Stimulated activated CD8-positive, alpha-beta memory T cell treated with anti-CD3 and anti-CD28 coated beads, Interleukin-7, amount 100 ng/mL, for 1 hour (primary cell): ENCODE results near the gene FLG.
A peak's percentile ranks its signal among the peaks of the same experiment; 100 is the strongest.
"Not testable (repeated sequence)": the region's sequence is repeated elsewhere in the genome, so short reads cannot be mapped to it uniquely, and the experiment has no call there.

Experiments used
- DNase-seq, 2 donors: peaks; one replicate each; pipeline ENCODE4 v3.0.0-alpha.2; 2020; ENCODE audit warnings: low read depth in 2 of 2

Gene FLG

GRCh38 chr1:152325111-152325510 is at the start of gene FLG:
FLG (minus strand) TSS chr1:152325239; CDS start chr1:152315456, 9,783 bp downstream.
- DNase-seq = no peak

DNA sequence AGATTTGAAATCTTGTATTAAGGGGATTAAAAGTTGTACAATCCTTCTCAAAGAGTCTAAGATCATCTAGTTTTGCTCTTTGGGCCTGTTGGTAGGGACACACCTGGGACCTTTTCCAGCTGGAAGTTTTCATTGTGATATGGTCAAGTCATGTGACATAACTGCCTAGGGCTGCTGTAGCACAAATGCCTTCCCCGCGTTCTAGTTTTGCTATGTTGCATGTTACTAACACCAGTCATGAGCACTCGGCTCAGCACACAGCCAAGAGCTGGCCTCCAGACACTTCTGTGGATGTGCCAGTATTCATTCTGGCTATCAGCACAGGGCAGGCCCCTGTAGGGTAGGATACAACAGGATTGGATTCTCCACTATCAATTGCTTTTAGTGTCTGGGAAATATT is 49.4 kb upstream of the FLG start:
- no peak for DNase-seq

- DNase-seq = no peak
Measured at GRCh38 chr1:152372672-152373071, 47.6 kb upstream of the FLG start.

DNA sequence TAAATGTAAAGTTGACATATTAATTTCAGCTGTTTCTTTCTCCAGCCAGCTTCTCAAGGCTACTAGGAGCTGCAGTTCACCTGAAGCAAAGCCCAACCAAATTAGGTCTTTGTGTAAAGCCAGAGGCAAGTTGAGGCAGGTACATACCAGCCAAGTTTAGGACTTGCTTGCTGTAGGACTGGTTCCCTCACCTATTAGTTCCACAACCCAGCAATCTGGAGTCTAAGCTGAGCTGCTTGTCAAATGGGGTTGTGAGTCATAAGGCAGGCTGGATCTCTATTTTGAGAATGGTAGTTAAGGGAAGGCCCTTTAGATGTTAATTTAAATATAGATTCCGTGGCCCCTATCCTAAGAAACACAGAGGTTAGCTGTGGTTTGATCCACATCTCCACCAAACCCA is 42.4 kb upstream of the FLG start:
- no peak for DNase-seq

- DNase-seq = no peak
Measured at GRCh38 chr1:152359906-152360305, 34.9 kb upstream of the FLG start, which contains the start of gene FLG2. FLG2 (minus strand) TSS chr1:152360006; CDS start chr1:152358884, 1,122 bp downstream.

- no peak for DNase-seq
Measured at GRCh38 chr1:152356736-152357135, 31.7 kb upstream of the FLG start.

DNA sequence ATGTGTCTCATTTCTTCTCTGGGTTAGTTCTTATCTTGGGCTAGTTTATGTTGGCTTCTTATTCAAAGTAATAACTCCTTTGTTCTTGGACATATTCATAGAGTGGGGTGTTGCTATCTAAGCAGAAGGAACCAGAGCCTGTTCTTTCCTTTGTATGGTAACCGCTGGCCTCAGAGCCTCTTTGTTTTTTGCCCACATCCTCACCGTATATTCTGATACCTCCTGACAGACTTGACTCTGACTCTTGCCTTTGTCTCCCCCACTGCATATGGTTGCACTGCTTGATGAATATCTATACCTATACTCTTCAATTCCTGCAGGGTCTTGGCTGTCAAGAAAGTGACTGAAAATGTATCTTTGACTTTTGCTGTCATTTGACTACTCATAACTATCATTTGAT is 24.6 kb upstream of the FLG start:
- DNase-seq = no peak

GRCh38 chr1:152348447-152348846 is 23.4 kb upstream of the FLG start:
- DNase-seq = no peak

DNA sequence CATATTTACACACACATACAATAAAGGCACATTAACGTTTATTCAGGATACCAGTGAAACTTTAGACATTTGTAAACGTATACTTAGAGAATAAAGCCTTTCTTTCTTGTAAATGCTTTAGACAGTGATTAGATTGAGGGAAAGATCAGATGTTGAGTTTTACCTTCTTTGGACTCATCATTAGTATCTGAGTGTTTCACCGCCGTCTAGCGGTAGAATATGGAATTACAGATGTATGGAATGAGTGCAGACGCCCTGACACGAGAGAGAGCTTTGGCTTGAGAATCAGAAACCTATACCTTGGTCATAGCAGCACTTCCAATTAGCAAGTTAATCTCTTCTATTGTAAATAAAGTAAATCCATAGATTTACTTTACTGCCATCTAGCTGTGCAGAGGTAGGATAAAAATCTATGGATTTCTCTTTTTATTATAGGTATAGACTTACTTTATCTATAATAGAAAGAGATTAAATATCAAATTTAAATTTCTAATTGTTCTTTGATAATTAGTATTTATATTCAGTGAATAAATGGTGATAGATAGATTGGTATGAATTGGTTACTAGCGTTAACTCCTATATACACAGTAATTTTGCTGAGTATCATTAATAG is 22.2 kb upstream of the FLG start:
- DNase-seq = peak in 1 of 2 donors; percentile 6

DNA sequence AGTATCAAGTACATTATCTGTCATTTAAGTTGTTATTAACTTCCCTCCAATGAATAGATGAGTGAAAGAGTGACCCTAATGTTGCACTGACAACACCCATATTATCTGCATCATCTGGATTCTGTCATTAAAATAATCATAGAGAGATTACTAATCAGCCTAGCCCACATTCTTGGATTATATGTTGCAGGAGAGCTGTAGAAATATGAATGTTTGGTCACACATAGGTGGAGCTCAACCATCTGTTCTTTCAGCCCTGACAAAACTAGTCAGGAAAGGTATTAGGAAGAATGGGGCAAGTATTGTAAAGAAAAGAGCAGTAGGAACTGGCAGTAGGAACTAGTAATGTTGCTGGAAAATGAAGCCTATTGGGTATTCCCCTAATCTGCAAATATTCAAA is 19.4 kb upstream of the FLG start:
- no peak for DNase-seq

DNA sequence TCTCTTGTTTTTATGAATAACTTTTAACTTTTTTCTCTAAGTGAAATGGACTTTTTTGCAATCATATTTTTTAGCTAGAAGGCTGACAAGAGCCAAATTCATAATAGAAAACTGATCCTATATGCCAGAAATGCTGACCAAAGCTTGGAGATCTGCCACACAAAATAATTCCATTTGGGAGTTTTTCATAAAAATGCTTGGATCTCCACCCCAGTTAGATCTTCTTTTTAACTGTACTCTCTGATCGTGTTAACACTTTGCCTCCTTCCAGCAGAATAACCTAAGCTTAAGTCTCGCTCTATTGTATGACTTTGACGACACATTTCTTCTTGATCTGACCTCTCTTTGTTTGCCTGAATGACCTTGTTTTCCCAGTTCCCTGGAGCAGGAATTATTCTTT is 18.0 kb upstream of the FLG start:
- no peak for DNase-seq

- no peak for DNase-seq
Measured at GRCh38 chr1:152335399-152335798, 10.4 kb upstream of the FLG start.

GRCh38 chr1:152328801-152329391 is 3.9 kb upstream of the FLG start:
- no peak for DNase-seq

DNA sequence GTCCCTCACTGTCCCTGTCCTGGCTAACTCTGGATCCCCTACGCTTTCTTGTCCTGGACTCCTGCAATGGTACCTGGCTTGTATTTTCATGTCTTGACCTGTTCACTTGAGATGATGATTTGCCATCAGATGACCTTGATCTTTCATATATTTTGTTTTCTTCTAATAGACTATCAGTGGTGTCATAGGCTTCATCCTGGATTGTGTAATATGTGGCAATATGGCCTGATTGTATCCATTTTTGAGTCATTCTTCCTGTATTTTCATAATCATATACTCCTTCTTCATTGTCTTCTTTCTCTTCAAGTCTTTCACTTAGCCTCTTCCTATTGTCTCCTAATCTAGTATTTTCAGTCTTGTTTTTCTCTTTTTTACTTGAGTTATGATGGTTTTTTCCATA is 11.1 kb downstream of the FLG start:
- no peak for DNase-seq

- no peak for DNase-seq
Measured at GRCh38 chr1:152313319-152313801, 11.7 kb downstream of the FLG start.

DNA sequence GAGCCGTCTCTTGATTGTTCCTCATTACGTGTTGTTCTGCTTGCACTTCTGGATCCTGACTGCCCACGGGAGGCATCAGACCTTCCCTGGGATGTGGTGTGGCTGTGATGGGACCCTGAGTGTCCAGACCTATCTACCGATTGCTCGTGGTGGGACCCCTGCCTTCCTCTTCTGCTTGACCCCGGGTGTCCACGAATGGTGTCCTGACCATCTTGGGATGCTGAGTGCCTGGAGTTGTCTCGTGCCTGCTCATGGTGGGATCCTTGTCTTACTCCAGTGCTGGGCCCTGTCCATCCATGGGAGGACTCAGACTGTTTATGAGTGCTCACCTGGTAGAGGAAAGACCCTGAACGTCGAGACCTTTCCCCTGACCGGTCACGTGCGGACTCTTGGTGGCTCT is 12.9 kb downstream of the FLG start:
- DNase-seq = not testable (repeated sequence)

DNA sequence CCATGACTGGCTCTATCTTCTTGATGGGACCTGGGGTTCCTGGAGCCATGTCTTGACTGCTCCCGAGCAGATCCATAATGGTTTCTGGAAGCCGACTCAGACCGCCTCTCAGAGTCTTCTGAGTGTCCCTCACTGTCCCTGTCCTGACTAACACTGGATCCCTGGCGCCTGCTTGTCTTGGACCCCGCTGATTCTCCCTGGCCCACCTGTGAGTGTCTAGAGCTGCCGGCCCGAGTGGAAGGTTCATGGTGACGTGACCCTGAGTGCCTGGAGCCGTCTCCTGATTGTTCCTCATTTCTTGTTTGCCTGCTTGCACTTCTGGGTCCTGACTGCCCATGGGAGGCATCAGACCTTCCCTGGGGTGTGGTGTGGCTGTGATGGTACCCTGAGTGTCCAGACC is 15.1 kb downstream of the FLG start:
- DNase-seq = no peak

- not testable (repeated sequence) for DNase-seq
Measured at GRCh38 chr1:152309320-152309901, 15.6 kb downstream of the FLG start.

DNA sequence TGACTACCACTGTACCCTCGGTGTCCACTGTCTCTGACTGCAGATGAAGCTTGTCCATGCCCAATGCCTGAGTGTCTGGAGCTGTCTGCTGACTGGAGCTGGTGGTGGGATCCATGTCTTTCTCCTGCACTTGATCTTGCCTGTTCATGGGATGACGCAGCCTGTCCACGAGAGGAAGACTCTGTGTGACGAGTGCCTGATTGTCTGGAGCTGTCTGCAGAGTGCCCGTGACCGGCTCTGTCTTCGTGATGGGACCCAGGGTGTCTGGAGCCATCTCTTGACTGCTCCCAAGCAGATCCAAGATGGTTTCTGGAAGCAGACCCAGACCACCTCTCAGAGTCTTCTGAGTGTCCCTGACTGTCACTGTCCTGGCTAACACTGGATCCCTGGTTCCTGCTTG is 16.3 kb downstream of the FLG start:
- DNase-seq = not testable (repeated sequence)

GRCh38 chr1:152307970-152308369 is 17.1 kb downstream of the FLG start:
- DNase-seq = not testable (repeated sequence)

DNA sequence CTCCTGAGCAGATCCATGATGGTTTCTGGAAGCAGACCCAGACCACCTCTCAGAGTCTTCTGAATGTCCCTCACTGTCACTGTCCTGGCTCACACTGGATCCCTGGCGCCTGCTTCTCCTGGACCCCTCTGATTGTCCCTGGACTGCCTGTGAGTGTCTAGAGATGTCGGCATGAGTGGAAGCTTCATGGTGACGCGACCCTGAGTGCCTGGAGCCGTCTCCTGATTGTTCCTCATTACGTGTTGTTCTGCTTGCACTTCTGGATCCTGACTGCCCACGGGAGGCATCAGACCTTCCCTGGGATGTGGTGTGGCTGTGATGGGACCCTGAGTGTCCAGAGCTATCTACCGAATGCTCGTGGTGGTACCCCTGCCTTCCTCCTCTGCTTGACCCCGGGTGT is 18.9 kb downstream of the FLG start:
- not testable (repeated sequence) for DNase-seq

DNA sequence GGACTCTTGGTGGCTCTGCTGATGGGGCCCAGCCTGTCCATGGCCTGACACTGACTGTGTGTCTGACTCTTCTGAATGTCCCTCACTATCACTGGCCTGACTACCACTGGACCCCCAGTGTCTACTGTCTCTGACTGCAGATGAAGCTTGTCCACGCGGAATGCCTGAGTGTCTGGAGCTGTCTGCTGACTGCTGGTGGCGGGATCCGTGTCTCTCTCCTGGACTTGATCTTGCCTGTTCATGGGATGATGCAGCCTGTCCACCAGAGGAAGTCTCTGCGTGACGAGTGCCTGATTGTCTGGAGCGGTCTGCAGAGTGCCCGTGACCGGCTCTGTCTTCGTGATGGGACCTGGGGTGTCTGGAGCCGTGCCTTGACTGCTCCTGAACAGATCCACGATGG is 20.3 kb downstream of the FLG start:
- DNase-seq = not testable (repeated sequence)
